ENCODE measurements around the gene ARTN. TPM values are rescaled to one million over a fixed set of nuclear protein-coding genes. Genes with fewer than 3 reads are reported as not detected.

The ARTN gene
- total and polyA plus RNA-seq, 2 experiments from 2014 or later: 6.7 to 35.7 TPM

GRCh38 chr1:43913666-43914360 lies 19.8 kb upstream of the ARTN start:
- H3K36me3 ChIP-seq (ENCODE audit: insufficient read depth): no peaks in the 10 kb centered on the region
- peak overlapping the region; percentile 14; the same call in 1 of the 2 replicates for H2AFZ ChIP-seq
- H3F3A ChIP-seq (replicated peaks; ENCODE audit: low read depth): no peaks in the 10 kb centered on the region
- peak overlapping the region; percentile 55; the same call in 1 of the 2 replicates for H3K27ac ChIP-seq (ENCODE audit: low read depth)
- peak; percentile 22 for ATAC-seq
- H3K4me3 Mint-ChIP-seq: peak overlapping the region; percentile 28; the same call in 1 of the 3 replicates
- H3K79me2 ChIP-seq (replicated peaks; ENCODE audit: insufficient read depth): no peaks in the 10 kb centered on the region
- no peak for TF ChIP-seq CREB1 (CRISPR knock-in tag; IDR thresholded peaks at IDR 0.05; ENCODE audit: low read depth)
- no peak for TF ChIP-seq EZH2 (IDR thresholded peaks at IDR 0.05; ENCODE audit: low read depth, unreplicated experiment)
- TF ChIP-seq POLR2AphosphoS5 (IDR thresholded peaks at IDR 0.05; ENCODE audit: low read depth): no peak
- TF ChIP-seq CTCF (conservative IDR thresholded peaks at IDR 0.05; ENCODE audit: low read depth in 2 of 2): no peak
- TF ChIP-seq NANOG (IDR thresholded peaks at IDR 0.05; ENCODE audit: borderline replicate concordance): no peak
- TF ChIP-seq ZNF331 (CRISPR knock-in tag; IDR thresholded peaks at IDR 0.05; ENCODE audit: low read depth): no peak
- TF ChIP-seq JUNB (IDR thresholded peaks at IDR 0.05; ENCODE audit: unreplicated experiment): no peak
- TF ChIP-seq, protein P1, sequence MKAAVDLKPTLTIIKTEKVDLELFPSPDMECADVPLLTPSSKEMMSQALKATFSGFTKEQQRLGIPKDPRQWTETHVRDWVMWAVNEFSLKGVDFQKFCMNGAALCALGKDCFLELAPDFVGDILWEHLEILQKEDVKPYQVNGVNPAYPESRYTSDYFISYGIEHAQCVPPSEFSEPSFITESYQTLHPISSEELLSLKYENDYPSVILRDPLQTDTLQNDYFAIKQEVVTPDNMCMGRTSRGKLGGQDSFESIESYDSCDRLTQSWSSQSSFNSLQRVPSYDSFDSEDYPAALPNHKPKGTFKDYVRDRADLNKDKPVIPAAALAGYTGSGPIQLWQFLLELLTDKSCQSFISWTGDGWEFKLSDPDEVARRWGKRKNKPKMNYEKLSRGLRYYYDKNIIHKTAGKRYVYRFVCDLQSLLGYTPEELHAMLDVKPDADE (IDR thresholded peaks at IDR 0.05): no peak
- TF ChIP-seq, protein P2, sequence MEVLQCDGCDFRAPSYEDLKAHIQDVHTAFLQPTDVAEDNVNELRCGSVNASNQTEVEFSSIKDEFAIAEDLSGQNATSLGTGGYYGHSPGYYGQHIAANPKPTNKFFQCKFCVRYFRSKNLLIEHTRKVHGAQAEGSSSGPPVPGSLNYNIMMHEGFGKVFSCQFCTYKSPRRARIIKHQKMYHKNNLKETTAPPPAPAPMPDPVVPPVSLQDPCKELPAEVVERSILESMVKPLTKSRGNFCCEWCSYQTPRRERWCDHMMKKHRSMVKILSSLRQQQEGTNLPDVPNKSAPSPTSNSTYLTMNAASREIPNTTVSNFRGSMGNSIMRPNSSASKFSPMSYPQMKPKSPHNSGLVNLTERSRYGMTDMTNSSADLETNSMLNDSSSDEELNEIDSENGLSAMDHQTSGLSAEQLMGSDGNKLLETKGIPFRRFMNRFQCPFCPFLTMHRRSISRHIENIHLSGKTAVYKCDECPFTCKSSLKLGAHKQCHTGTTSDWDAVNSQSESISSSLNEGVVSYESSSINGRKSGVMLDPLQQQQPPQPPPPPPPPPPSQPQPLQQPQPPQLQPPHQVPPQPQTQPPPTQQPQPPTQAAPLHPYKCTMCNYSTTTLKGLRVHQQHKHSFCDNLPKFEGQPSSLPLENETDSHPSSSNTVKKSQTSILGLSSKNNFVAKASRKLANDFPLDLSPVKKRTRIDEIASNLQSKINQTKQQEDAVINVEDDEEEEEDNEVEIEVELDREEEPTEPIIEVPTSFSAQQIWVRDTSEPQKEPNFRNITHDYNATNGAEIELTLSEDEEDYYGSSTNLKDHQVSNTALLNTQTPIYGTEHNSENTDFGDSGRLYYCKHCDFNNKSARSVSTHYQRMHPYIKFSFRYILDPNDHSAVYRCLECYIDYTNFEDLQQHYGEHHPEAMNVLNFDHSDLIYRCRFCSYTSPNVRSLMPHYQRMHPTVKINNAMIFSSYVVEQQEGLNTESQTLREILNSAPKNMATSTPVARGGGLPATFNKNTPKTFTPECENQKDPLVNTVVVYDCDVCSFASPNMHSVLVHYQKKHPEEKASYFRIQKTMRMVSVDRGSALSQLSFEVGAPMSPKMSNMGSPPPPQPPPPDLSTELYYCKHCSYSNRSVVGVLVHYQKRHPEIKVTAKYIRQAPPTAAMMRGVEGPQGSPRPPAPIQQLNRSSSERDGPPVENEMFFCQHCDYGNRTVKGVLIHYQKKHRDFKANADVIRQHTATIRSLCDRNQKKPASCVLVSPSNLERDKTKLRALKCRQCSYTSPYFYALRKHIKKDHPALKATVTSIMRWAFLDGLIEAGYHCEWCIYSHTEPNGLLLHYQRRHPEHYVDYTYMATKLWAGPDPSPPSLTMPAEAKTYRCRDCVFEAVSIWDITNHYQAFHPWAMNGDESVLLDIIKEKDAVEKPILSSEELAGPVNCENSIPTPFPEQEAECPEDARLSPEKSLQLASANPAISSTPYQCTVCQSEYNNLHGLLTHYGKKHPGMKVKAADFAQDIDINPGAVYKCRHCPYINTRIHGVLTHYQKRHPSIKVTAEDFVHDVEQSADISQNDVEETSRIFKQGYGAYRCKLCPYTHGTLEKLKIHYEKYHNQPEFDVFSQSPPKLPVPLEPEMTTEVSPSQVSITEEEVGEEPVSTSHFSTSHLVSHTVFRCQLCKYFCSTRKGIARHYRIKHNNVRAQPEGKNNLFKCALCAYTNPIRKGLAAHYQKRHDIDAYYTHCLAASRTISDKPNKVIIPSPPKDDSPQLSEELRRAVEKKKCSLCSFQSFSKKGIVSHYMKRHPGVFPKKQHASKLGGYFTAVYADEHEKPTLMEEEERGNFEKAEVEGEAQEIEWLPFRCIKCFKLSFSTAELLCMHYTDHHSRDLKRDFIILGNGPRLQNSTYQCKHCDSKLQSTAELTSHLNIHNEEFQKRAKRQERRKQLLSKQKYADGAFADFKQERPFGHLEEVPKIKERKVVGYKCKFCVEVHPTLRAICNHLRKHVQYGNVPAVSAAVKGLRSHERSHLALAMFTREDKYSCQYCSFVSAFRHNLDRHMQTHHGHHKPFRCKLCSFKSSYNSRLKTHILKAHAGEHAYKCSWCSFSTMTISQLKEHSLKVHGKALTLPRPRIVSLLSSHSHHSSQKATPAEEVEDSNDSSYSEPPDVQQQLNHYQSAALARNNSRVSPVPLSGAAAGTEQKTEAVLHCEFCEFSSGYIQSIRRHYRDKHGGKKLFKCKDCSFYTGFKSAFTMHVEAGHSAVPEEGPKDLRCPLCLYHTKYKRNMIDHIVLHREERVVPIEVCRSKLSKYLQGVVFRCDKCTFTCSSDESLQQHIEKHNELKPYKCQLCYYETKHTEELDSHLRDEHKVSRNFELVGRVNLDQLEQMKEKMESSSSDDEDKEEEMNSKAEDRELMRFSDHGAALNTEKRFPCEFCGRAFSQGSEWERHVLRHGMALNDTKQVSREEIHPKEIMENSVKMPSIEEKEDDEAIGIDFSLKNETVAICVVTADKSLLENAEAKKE (CRISPR knock-in tag; IDR thresholded peaks at IDR 0.05): no peak
- H3K4me2 ChIP-seq: 0 out of 2 replicates have a peak overlapping the region, but pooled peaks have one; percentile 38
- peaks cover 22% of the 10 kb centered on the region for H3K4me1 ChIP-seq (ENCODE audit: insufficient read depth)
- H3K9me3 Mint-ChIP-seq: no peaks in the 10 kb centered on the region
- H3K27me3 ChIP-seq (ENCODE audit: insufficient read depth): no peaks in the 10 kb centered on the region
- no peak for DNase-seq (ENCODE audit: low spot score)
- H3K27ac Mint-ChIP-seq: no peak overlapping the region; the same call in 1 of the 2 replicates
- peaks cover 33% of the 10 kb centered on the region for H3K4me1 Mint-ChIP-seq
- H4K20me1 ChIP-seq (replicated peaks; ENCODE audit: insufficient read depth): no peaks in the 10 kb centered on the region
- H3K36me3 Mint-ChIP-seq (ENCODE audit: low read depth): no peaks in the 10 kb centered on the region
- H3K27me3 Mint-ChIP-seq (ENCODE audit: insufficient read depth, low read depth, poor library complexity): peaks cover 6% of the 10 kb centered on the region
- peaks cover 5% of the 10 kb centered on the region; the same call in 1 of the 2 replicates for H3K9me2 ChIP-seq (ENCODE audit: insufficient read depth)
- H3K4me3 ChIP-seq: no peak overlapping the region

Data from GM23338 (cell line).